Measurements from ENCODE around the gene TMPRSS7.
A peak's percentile ranks its signal among the peaks of the same experiment; 100 is the strongest.
"Not testable (repeated sequence)": the region's sequence is repeated elsewhere in the genome, so short reads cannot be mapped to it uniquely, and the experiment has no call there.

Gene TMPRSS7

DNA sequence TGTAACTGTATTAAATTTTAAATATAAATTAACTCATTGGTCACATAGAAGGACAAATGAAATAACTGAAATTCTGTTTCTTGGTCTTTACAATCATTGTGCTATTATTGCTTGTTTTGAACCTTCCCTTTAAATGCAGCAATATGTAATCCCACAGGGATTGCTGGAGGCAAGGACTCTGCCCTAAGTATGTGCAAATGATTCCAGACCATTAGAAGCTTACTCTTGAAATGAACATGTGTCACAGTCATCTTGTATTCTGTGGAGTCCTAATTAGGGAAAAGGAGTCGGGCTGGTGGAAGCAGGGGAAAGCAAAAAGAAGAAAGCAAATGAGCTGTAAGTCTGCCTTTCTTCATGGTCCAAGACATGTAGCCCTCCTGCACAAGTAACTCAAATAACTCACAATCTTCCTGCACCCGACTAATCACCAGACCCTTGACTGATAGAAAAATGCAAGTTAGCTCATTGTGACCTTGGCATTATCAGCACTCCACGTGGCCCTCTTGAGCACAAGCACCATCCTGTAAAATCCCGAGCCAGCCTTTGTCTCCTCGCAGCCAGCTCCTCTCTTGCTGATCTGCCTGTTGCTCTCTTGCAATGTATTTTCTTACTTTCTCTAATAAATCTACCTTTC is 2.3 kb upstream of the TMPRSS7 start:
- ChIA-PET POLR2A (no interaction called here), CTCF (interaction anchor here (1.2 to 3.8 kb wide), 4 partner anchors 9 to 19 kb away, joined by 4 to 16 read pairs (median 6); no protein-coding TSS in a partner anchor)
- DNase-seq (ENCODE audit: extremely low spot score): no peak
- TF ChIP-seq, protein P1, sequence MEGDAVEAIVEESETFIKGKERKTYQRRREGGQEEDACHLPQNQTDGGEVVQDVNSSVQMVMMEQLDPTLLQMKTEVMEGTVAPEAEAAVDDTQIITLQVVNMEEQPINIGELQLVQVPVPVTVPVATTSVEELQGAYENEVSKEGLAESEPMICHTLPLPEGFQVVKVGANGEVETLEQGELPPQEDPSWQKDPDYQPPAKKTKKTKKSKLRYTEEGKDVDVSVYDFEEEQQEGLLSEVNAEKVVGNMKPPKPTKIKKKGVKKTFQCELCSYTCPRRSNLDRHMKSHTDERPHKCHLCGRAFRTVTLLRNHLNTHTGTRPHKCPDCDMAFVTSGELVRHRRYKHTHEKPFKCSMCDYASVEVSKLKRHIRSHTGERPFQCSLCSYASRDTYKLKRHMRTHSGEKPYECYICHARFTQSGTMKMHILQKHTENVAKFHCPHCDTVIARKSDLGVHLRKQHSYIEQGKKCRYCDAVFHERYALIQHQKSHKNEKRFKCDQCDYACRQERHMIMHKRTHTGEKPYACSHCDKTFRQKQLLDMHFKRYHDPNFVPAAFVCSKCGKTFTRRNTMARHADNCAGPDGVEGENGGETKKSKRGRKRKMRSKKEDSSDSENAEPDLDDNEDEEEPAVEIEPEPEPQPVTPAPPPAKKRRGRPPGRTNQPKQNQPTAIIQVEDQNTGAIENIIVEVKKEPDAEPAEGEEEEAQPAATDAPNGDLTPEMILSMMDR (IDR thresholded peaks at IDR 0.05; ENCODE audit: control extremely low read depth, extremely low read depth, low read depth, missing control alignments): no peak

DNA sequence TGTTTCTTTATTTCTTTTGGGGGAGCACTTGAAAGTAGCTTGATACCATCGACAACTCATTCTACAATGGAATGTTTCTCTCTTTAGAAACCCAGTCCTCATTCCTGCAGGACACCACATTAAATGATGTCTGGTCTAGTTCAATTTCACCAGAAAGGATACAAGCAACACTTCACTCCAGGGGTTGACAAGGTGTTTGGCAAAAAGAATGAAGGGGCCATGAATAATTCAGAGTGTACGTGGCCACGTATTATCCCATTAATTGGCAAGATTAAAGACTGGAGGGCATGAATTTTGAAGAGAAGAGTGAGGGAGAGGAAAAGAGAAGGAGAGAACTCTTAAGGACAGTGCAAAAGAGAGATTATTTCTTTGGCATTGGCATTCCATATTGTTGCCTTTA is 705 bp downstream of the TMPRSS7 start:
- TF ChIP-seq, protein P1 (IDR thresholded peaks at IDR 0.05; ENCODE audit: control extremely low read depth, extremely low read depth, low read depth, missing control alignments): no peak
- DNase-seq (ENCODE audit: extremely low spot score): no peak
- ChIA-PET CTCF (interaction anchor here (0.9 to 2.7 kb wide), 4 partner anchors 8 to 46 kb away, joined by 3 to 16 read pairs (median 4); no protein-coding TSS in a partner anchor), POLR2A (no interaction called here)

DNA sequence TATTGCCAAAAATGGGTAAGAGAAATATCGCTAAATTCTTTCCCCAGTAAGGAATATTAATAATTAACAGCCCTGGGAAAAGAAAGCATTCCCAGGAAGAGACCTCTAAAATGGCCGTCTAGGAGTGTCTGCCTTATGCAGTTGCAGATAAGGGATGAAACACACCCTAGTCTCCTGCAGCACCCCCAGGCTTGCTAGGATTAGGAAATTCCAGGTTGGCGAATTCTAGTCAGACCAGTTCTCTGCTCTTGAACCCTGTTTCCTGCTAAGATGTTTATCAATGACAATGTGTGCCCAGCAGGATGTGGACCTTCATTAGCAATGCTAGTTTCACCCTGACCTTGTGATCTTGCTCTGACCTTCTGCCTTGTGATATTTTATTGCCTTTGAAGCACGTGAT is 2.7 kb downstream of the TMPRSS7 start:
- DNase-seq (ENCODE audit: extremely low spot score); POLR2A ChIA-PET; CTCF ChIA-PET: not testable (repeated sequence)

GRCh38 chr3:112038863-112039262 is 4.3 kb downstream of the TMPRSS7 start:
- ChIA-PET CTCF (interaction anchor here (0.9 to 2.7 kb wide), 9 partner anchors 13 to 323 kb away, joined by 3 to 15 read pairs (median 5); no protein-coding TSS in a partner anchor), POLR2A (no interaction called here)
- peak; percentile 12 for DNase-seq (ENCODE audit: extremely low spot score)
- TF ChIP-seq, protein P1 (IDR thresholded peaks at IDR 0.05; ENCODE audit: control extremely low read depth, extremely low read depth, low read depth, missing control alignments): no peak

DNA sequence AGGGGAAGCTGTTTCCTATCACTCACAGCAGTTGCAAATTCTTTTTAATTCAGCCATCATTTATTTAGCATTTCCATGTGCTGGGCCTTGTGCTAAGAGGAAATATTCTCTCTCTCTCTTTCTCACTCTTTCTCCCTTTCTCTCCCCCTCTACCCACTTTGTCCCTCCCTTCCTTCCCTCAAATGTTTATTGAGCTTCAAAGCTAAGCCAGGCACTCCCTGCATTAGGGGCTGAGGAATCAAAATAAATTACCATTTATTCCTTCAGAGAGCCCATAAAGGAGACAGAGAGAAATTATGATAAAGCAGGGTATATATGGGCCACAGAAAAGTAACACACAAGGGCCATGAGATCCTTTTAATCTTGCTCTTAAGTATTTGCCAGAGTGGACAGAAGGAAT is 6.8 kb downstream of the TMPRSS7 start:
- TF ChIP-seq, protein P1 (IDR thresholded peaks at IDR 0.05; ENCODE audit: control extremely low read depth, extremely low read depth, low read depth, missing control alignments): no peak
- ChIA-PET CTCF (interaction anchor here (1.0 to 2.1 kb wide), 5 partner anchors 9 to 324 kb away, joined by 3 to 11 read pairs (median 3); no protein-coding TSS in a partner anchor), POLR2A (no interaction called here)
- no peak for DNase-seq (ENCODE audit: extremely low spot score)

- no peak for DNase-seq (ENCODE audit: extremely low spot score)
- ChIA-PET POLR2A (no interaction called here), CTCF (interaction anchor here (0.7 to 2.9 kb wide), 30 partner anchors 8 to 374 kb away, joined by 3 to 27 read pairs (median 4); partner anchors contain the start of genes ABHD10 and TMPRSS7)
- TF ChIP-seq, protein P1 (IDR thresholded peaks at IDR 0.05; ENCODE audit: control extremely low read depth, extremely low read depth, low read depth, missing control alignments): no peak
These were observed 8.3 kb downstream of the TMPRSS7 start for GRCh38 chr3:112042842-112043280.

GRCh38 chr3:112043621-112044201 is 9.2 kb downstream of the TMPRSS7 start:
- DNase-seq (ENCODE audit: extremely low spot score): peak; percentile 57
- POLR2A ChIA-PET: no interaction called here
- TF ChIP-seq, protein P1 (IDR thresholded peaks at IDR 0.05; ENCODE audit: control extremely low read depth, extremely low read depth, low read depth, missing control alignments): peak; percentile 80
- CTCF ChIA-PET: interaction anchor here (0.7 to 2.9 kb wide), 32 partner anchors 9 to 374 kb away, joined by 3 to 27 read pairs (median 4); partner anchors contain the start of genes ABHD10 and TMPRSS7

All from GM10248 (cell line).